PC-3 (cell line): Measurements from ENCODE around the gene SOX30. TPM values are rescaled to one million over a fixed set of nuclear protein-coding genes. Genes with fewer than 3 reads are reported as not detected.

Source experiments
- ATAC-seq: fragments of 200-7000 bp; cut with Tn5 transposase; 2 replicates; pipeline ENCODE4 v1.9.1; 2020; ENCODE audit warnings: mild to moderate bottlenecking, moderate library complexity
- BruUV-seq: library from RNA; stranded (reverse); fragments of 400-500 nt; replicated peaks from 2 replicates; lab custom pipeline; 2021; lab: Mats Ljungman, UMichigan
- CTCF ChIA-PET: fragments of 300-600 bp; sonication (Branson Sonifier 250); formaldehyde crosslinking; loops from one replicate; lab custom pipeline; 2022; ENCODE audit warnings: antibody characterized with exemption; lab: Charles Lee
- POLR2A ChIA-PET: fragments of 300-600 bp; sonication (Branson Sonifier 250); formaldehyde crosslinking; loops from one replicate; lab custom pipeline; 2022; ENCODE audit warnings: antibody characterized with exemption; ENCODE audit not compliant: unreplicated experiment; lab: Charles Lee
- DNase-seq: peaks from one replicate; pipeline ENCODE4 v3.0.0-alpha.2; 2015
- H2AFZ ChIP-seq: fragments of 300-600 bp; sonication (generic); 2 replicates; pipeline ENCODE4 v1.6.0; 2016; ENCODE audit warnings: antibody characterized with exemption, low read length
- H3F3A ChIP-seq: fragments of 300-600 bp; sonication (generic); one replicate; pipeline ENCODE4 v1.6.0; 2017; ENCODE audit warnings: antibody characterized with exemption, low read length, control low read depth, mild to moderate bottlenecking; ENCODE audit not compliant: unreplicated experiment
- H3K27ac ChIP-seq: fragments of 300-600 bp; sonication (generic); 2 replicates; pipeline ENCODE4 v1.5.1; 2016; ENCODE audit warnings: mild to moderate bottlenecking, low read length
- H3K27me3 ChIP-seq: fragments of 300-600 bp; sonication (generic); 2 replicates; pipeline ENCODE4 v1.6.1; 2016; ENCODE audit warnings: low read length, mixed read lengths
- H3K36me3 ChIP-seq: fragments of 300-600 bp; sonication (generic); 2 replicates; pipeline ENCODE4 v1.6.1; 2016; ENCODE audit warnings: low read depth, mixed run types, low read length, mixed read lengths
- H3K4me1 ChIP-seq: fragments of 300-600 bp; sonication (generic); 2 replicates; pipeline ENCODE4 v1.5.1; 2016; ENCODE audit warnings: low read length; ENCODE audit not compliant: insufficient read depth
- H3K4me2 ChIP-seq: fragments of 300-600 bp; sonication (generic); 2 replicates; pipeline ENCODE4 v1.6.0; 2016; ENCODE audit warnings: low read length
- H3K4me3 ChIP-seq: fragments of 300-600 bp; sonication (generic); 2 replicates; pipeline ENCODE4 v1.5.1; 2016; ENCODE audit warnings: mild to moderate bottlenecking, low read length, mixed read lengths
- H3K79me2 ChIP-seq: fragments of 300-600 bp; sonication (generic); 2 replicates; pipeline ENCODE4 v1.6.1; 2017; ENCODE audit warnings: low read length, mixed read lengths
- H3K9ac ChIP-seq: fragments of 300-600 bp; sonication (generic); 2 replicates; pipeline ENCODE4 v1.6.0; 2016; ENCODE audit warnings: mild to moderate bottlenecking, low read length
- H3K9me2 ChIP-seq: fragments of 300-600 bp; sonication (generic); replicated peaks from 2 replicates; pipeline ENCODE4 v1.6.1; 2016; ENCODE audit warnings: mixed run types, low read length, mixed read lengths
- H3K9me3 ChIP-seq: fragments of 300-600 bp; sonication (generic); 2 replicates; pipeline ENCODE4 v1.6.1; 2016; ENCODE audit warnings: low read length, mixed read lengths
- H4K20me1 ChIP-seq: fragments of 300-600 bp; sonication (generic); 2 replicates; pipeline ENCODE4 v1.6.1; 2016; ENCODE audit warnings: low read length, mixed read lengths
- EZH2 ChIP-seq: fragments of 300-600 bp; sonication (generic); IDR thresholded peaks from one replicate; pipeline ENCODE4 v1.6.1; 2017; ENCODE audit warnings: antibody characterized with exemption, mild to moderate bottlenecking, low read length; ENCODE audit not compliant: unreplicated experiment
- EZH2phosphoT487 ChIP-seq: fragments of 300-600 bp; sonication (generic); IDR thresholded peaks from 2 replicates; pipeline ENCODE4 v1.6.1; 2018; ENCODE audit warnings: mild to moderate bottlenecking, antibody characterized with exemption, low read length, borderline replicate concordance
- intact Hi-C: fragments of 100-400 bp; cut with micrococcal nuclease; formaldehyde crosslinking; loops from 2 replicates; pipeline ENCODE4 v1.9.0; 2023
- total RNA-seq: library from RNA; depleted of rRNA; stranded (reverse); fragments of >200 nt; gene quantifications from 2 replicates; pipeline ENCODE4 v1.2.3, GENCODE V29; 2014
- TF ChIP-seq, protein P1 (sequence below): fragments of 300-600 bp; sonication (generic); conservative IDR thresholded peaks from 2 replicates; pipeline ENCODE4 v1.5.1; 2017; ENCODE audit warnings: antibody characterized with exemption, low read depth, mild to moderate bottlenecking, low read length

SOX30 gene
- total RNA-seq, 1 experiment from 2014 or later: 0.51 TPM

DNA sequence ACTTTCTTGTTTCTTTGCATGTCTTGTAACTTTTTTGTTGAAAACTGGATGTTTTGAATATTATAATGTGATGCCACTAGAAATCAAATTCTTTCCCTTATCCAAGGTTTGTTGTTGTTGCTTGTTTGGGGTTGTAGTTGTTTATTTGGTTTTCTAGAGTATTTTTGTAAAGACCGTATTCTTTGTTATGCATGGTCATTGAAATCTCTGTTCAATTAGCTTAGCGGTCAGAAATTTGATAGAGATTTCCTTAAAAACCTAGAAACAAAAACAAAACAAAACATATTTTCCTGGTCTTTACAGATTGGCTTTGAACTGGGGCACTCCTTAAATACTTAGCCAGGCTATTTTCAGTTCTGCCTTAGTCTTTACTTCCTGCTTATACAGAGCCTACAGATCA lies 21.9 kb downstream of the SOX30 start:
- TF ChIP-seq EZH2 (no peak), EZH2phosphoT487 (no peak)
- TF ChIP-seq, protein P1, sequence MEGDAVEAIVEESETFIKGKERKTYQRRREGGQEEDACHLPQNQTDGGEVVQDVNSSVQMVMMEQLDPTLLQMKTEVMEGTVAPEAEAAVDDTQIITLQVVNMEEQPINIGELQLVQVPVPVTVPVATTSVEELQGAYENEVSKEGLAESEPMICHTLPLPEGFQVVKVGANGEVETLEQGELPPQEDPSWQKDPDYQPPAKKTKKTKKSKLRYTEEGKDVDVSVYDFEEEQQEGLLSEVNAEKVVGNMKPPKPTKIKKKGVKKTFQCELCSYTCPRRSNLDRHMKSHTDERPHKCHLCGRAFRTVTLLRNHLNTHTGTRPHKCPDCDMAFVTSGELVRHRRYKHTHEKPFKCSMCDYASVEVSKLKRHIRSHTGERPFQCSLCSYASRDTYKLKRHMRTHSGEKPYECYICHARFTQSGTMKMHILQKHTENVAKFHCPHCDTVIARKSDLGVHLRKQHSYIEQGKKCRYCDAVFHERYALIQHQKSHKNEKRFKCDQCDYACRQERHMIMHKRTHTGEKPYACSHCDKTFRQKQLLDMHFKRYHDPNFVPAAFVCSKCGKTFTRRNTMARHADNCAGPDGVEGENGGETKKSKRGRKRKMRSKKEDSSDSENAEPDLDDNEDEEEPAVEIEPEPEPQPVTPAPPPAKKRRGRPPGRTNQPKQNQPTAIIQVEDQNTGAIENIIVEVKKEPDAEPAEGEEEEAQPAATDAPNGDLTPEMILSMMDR: no peak
- no TSS peak for BruUV-seq
- POLR2A ChIA-PET: no interaction called here

DNA sequence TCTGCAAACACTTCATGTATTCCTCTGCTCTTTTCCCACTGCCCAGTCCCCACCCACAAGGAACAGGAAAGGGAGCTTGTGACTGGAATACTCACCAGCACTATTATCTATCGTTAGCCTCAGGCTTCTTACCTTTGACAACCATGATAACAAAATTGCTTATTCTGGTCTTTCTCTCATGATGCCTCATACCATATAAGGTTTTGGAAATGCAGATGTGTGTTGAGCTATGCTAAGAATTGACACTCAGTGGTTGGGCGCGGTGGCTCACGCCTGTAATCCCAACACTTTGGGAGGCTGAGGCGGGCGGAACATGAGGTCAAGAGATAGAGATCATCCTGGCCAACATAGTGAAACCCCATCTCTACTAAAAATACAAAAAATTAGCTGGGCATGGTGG lies 25.4 kb downstream of the SOX30 start:
- H4K20me1 ChIP-seq: no peaks in the 10 kb centered on the region
- H3F3A ChIP-seq: no peaks in the 10 kb centered on the region
- peaks cover 10% of the 10 kb centered on the region for H3K9me3 ChIP-seq
- TF ChIP-seq EZH2: no peak
- TF ChIP-seq, protein P1: no peak
- TF ChIP-seq EZH2phosphoT487: no peak
- H3K4me3 ChIP-seq: no peak overlapping the region
- no peak overlapping the region for H3K27ac ChIP-seq
- H3K27me3 ChIP-seq: no peaks in the 10 kb centered on the region
- BruUV-seq: no TSS peak
- no peak overlapping the region for H3K4me2 ChIP-seq
- intact Hi-C loops: no loop called here
- H2AFZ ChIP-seq: no peak overlapping the region
- ChIA-PET CTCF (no interaction called here), POLR2A (interaction anchor here (0.6 kb wide), 1 partner anchor 16 kb away, joined by 3 read pairs; no protein-coding TSS in a partner anchor)
- no peaks in the 10 kb centered on the region for H3K9me2 ChIP-seq
- no peak for DNase-seq
- H3K79me2 ChIP-seq: no peaks in the 10 kb centered on the region
- H3K4me1 ChIP-seq: no peaks in the 10 kb centered on the region
- H3K9ac ChIP-seq: no peak overlapping the region
- no peak for ATAC-seq
- H3K36me3 ChIP-seq: peaks cover 8% of the 10 kb centered on the region

More for the DNA sequence above, 21.9 kb downstream of the SOX30 start:
- H3K36me3 ChIP-seq: peaks cover 8% of the 10 kb centered on the region
- H3F3A ChIP-seq: no peaks in the 10 kb centered on the region
- no peak overlapping the region for H3K4me3 ChIP-seq
- H3K9ac ChIP-seq: no peak overlapping the region
- peaks cover 10% of the 10 kb centered on the region for H3K9me3 ChIP-seq
- H3K9me2 ChIP-seq: no peaks in the 10 kb centered on the region
- H3K79me2 ChIP-seq: no peaks in the 10 kb centered on the region
- no peaks in the 10 kb centered on the region for H4K20me1 ChIP-seq
- ATAC-seq: no peak
- no peak overlapping the region for H3K4me2 ChIP-seq
- H2AFZ ChIP-seq: no peak overlapping the region
- no peak overlapping the region for H3K27ac ChIP-seq
- no peaks in the 10 kb centered on the region for H3K27me3 ChIP-seq
- intact Hi-C loops: no loop called here
- DNase-seq: no peak
- CTCF ChIA-PET: no interaction called here
- no peaks in the 10 kb centered on the region for H3K4me1 ChIP-seq

- ChIA-PET CTCF (no interaction called here), POLR2A (no interaction called here)
- no peak overlapping the region for H3K4me2 ChIP-seq
- no peaks in the 10 kb centered on the region for H3K4me1 ChIP-seq
- TF ChIP-seq, protein P1: no peak
- no peak for TF ChIP-seq EZH2
- no peak for TF ChIP-seq EZH2phosphoT487
- H3K27ac ChIP-seq: no peak overlapping the region
- no peak overlapping the region for H3K9ac ChIP-seq
- H2AFZ ChIP-seq: peak overlapping the region; percentile 0; the same call in 1 of the 2 replicates
- BruUV-seq: no TSS peak
- H3K27me3 ChIP-seq: no peaks in the 10 kb centered on the region
- no peaks in the 10 kb centered on the region for H3K9me2 ChIP-seq
- no peak for DNase-seq
- no peak for ATAC-seq
- no peaks in the 10 kb centered on the region for H3F3A ChIP-seq
- intact Hi-C loops: no loop called here
- no peak overlapping the region for H3K4me3 ChIP-seq
- H3K79me2 ChIP-seq: no peaks in the 10 kb centered on the region
- no peaks in the 10 kb centered on the region for H4K20me1 ChIP-seq
- no peaks in the 10 kb centered on the region for H3K9me3 ChIP-seq
- no peaks in the 10 kb centered on the region for H3K36me3 ChIP-seq
These were observed 28.1 kb downstream of the SOX30 start for GRCh38 chr5:157624144-157624543.
